Hematopoietic multipotent progenitor cell (in vitro differentiated cells): ENCODE data around the gene ASTN2. TPM values are rescaled to one million over a fixed set of nuclear protein-coding genes. Genes with fewer than 3 reads are reported as not detected.
A peak's percentile ranks its signal among the peaks of the same experiment; 100 is the strongest.

ENCODE experiments used
- DNase-seq, 3 donors: peaks; one replicate each; pipeline ENCODE4 v3.0.0-alpha.2; 2011 to 2015; ENCODE audit warnings: low read depth in 2 of 3, low spot score in 2 of 3
- total RNA-seq: library from RNA; depleted of rRNA; stranded (reverse); fragments of >200 nt; gene quantifications from one replicate; pipeline ENCODE4 v1.2.3, GENCODE V29; 2012

ASTN2 gene
- total RNA-seq, 1 donor: 1.3 TPM

DNA sequence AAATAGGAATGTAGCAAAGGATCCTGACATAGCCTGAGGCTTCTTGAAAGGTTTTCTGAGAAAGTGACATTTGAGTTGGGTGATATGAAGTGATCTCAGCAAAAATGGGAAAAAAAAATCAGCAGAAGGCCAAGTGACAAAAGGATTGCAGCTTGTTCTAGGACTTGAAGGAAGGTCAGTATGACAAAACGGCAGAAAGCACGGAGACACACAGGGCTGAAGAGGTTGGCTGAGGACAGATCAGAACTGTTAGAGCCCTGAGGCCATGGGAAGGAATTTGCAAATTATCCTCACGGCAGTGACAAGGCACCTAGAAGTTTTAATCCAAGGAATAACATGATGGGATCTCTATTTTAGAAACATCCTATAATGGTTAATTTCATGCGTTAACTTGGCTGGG, 696.7 kb downstream of the ASTN2 start:
- no peak for DNase-seq

GRCh38 chr9:116717150-116717549, 697.7 kb downstream of the ASTN2 start:
- no peak for DNase-seq

- no peak for DNase-seq
Measured at GRCh38 chr9:116716438-116716837, 698.4 kb downstream of the ASTN2 start.

GRCh38 chr9:116715751-116716150, 699.1 kb downstream of the ASTN2 start:
- no peak for DNase-seq

DNA sequence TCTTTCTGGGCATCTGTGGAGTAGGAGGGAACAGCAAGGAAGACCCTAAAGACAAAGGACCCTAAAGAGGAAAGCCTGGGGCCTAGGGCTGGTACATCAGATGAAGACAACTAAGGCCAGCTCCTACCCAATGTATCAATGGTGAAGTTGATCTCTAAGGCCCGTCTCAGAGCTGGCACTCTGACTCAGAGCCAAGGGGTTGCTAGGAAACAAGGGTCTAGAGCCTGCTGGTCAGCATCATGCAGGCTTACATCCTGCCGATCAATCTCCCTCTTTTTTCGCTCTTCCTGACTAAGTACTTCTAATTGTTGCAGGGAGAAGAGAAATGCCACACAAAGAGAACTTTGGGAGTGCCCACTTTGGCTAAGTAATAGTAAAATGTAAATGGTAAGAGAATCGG, 701.6 kb downstream of the ASTN2 start:
- DNase-seq: no peak

DNA sequence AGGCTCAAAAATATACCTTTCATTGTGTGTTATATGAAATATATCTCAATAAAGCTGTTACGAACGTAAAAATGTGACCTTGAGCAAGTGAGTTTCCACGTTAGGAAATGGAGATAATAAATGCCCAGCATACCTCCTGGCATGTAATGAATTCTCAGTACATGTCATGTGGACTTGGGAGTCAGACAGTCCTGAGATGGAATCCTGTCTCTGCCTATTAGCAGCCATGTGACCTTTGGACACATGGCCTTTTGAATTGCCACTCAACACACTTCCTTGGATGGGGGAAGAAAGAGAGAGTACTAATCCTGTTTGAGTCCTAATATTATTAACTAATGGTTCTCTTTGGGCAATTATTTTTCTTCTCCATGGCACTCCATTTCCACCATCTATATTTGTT, 702.1 kb downstream of the ASTN2 start:
- DNase-seq: no peak

DNA sequence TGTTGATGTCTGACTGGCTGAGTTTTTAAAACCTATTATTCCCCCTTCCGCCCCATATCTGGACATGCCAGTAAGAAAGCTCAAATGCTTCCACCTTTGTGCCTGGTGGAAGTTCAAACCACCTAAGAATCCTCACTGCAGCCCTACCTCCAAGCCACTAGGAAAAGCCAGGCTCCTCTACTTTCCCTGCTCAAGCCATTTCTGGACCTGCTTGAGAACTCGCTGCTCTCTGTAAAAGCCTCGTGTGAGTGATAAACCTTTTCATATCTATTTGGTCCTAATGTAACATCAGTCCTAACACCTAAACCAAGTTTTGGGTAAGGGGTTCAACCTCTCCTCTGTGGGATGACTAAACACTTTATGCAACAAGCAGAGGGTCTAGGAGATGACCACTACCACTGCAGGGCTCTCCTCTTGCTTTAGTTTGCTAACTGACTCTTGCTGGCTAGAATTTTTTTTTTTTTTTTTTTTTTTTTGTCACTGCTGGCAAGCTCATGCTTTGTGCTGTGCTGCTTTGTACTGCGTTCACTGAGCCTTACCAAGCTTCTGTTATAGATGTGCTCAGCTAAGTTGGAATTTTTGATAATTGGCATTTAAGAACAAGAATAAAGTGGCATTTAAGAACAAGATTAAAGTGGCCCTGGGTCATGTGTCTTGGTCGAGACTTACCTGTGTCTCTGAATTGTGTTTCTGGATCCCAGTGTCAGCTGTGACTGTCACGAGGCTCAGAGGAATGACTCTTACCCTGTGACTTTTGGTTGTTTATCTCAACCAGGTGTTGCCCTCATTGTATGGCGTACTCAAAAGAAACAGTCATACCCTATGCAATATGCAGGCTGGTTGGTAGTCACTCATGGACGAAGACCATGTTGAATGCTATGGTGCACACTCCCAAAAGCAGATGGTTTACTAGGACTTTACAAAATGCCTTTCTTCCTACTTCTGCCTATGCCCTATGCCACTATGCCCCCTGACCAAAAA, 708.3 kb downstream of the ASTN2 start:
- DNase-seq: no peak

DNA sequence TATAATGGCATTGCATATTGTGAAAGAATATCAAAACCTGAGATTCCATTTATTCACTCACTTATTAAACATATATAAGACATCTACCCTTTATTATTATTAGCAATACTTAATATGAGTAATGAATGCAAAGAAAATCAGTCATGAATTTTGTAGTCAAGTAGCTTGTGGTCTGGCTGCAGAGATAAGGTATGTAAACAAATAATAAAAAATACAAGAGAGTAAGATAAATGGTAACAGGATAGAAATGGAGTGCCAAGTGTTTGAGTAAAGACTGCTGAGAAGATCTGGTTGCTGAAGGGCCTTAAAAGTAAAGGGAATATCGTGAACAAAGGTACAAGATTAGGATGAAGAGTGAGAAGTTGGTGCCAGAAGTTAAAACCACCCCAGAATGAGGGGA, 709.3 kb downstream of the ASTN2 start:
- no peak for DNase-seq

GRCh38 chr9:116704470-116704869, 710.4 kb downstream of the ASTN2 start:
- no peak for DNase-seq

GRCh38 chr9:116703634-116704033, 711.2 kb downstream of the ASTN2 start:
- no peak for DNase-seq

- no peak for DNase-seq
Measured at GRCh38 chr9:116701940-116702642, 712.8 kb downstream of the ASTN2 start.

- DNase-seq: no peak
Measured at GRCh38 chr9:116700882-116701865, 713.7 kb downstream of the ASTN2 start.

- DNase-seq: no peak
Measured at GRCh38 chr9:116700279-116700678, 714.6 kb downstream of the ASTN2 start.

- DNase-seq: no peak
Measured at GRCh38 chr9:116697887-116698286, 717.0 kb downstream of the ASTN2 start.

DNA sequence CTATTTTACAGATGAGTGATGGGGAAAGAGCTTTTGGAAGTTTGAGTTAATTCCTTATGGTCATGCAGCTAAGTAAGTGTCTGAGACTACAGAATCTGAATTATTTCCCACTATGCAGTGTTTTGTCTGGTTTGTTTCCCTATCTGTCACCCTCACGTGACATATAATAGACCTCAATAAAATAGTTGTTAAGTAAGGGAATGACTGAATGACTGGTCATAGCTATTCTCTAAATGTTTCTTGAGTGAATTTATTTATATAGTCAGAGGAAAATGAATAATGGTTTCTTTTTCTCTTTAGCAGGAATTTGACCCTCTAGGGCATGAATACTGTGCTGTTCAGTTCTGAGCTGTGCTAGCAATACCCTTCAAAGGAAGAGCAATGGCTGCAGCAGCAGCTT, 717.5 kb downstream of the ASTN2 start:
- DNase-seq: no peak

- no peak for DNase-seq
Measured at GRCh38 chr9:116695438-116695837, 719.4 kb downstream of the ASTN2 start.

DNA sequence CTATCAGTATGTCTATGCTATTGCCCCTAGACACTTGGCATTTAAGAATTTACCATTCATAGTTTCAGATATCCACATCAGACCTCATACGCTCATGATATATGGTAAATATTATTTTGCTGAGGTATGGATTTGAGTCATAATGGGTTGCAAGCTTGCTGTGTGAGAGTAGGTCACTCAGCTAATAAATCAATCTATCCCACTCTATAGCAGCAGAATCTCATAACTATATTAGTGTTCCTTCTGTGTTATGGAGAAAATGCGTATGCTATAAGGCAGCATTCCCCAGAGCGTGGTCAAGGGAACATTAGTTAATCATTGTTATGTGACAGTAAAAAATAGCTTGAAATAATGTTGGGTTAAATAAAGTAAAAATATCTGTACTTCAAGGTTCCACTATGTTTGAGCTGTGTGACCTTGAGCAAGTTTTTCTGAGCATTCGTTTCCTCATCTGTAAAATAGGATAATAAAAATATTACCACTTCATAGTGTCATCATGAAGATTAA, 720.0 kb downstream of the ASTN2 start:
- no peak for DNase-seq

- DNase-seq: no peak
Measured at GRCh38 chr9:116693233-116693731, 721.6 kb downstream of the ASTN2 start.

GRCh38 chr9:116692616-116693015, 722.2 kb downstream of the ASTN2 start:
- DNase-seq: peak in 1 of 3 donors; percentile 9

DNA sequence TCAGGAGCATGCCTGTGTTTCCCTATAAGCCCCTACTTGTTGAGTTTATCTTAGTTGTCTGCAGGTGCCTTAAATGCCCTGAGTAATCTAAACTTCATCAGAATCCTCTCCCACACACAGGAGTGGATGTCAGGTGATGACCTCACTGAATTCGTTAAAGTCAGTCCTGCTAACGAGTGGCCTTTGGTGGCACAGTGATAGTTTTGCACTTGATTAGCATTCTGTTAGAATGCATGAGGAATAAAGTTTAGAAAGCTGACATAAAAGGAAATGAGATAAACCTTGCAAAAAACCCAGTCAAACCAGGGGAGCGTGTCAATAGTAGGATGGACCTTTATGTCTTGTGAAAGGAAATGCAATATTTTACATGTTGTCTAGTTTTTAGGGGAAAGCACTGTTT, 723.2 kb downstream of the ASTN2 start:
- no peak for DNase-seq
